T-cell (primary cell): Measurements from ENCODE around the gene MBD1. TPM values are rescaled to one million over a fixed set of nuclear protein-coding genes. Genes with fewer than 3 reads are reported as not detected.
"Not testable (repeated sequence)": the region's sequence is repeated elsewhere in the genome, so short reads cannot be mapped to it uniquely, and the experiment has no call there.

Experiments used
- ATAC-seq, 4 experiments: fragments of 200-7000 bp in 3 of 4; fragments of 150-1000 bp in 1 of 4; cut with Tn5 transposase; replicated peaks in 1 of 4; 1 replicate in 3 of 4; 2 replicates in 1 of 4; pipeline ENCODE4 v1.10.0; 2021; ENCODE audit warnings: moderate library complexity in 3 of 4, mild to moderate bottlenecking in 2 of 4, moderate number of reproducible peaks in 1 of 4
- CTCF ChIA-PET, 2 donors: fragments of 300-600 bp; sonication (Branson Sonifier 250); formaldehyde crosslinking; loops; one replicate each; lab custom pipeline; 2022; ENCODE audit warnings: antibody characterized with exemption in 2 of 2; lab: Charles Lee
- POLR2A ChIA-PET, 2 donors: fragments of 300-600 bp; sonication (Branson Sonifier 250); formaldehyde crosslinking; loops; one replicate each; lab custom pipeline; 2022; ENCODE audit warnings: antibody characterized with exemption in 2 of 2; lab: Charles Lee
- DNase-seq, 35 experiments: peaks; one replicate each; pipeline versions ENCODE4 v3.0.0 to v3.0.0-alpha.2; 2013 to 2023
- H3K27ac ChIP-seq: one replicate; pipeline ENCODE4 v1.5.1; 2013; ENCODE audit warnings: low read length
- H3K27me3 ChIP-seq, 2 experiments: replicated peaks in 1 of 2; 1 replicate in 1 of 2; 2 replicates in 1 of 2; pipeline versions ENCODE4 v1.6.1 to v1.7.0; 2013; ENCODE audit warnings: low read length in 1 of 2, mixed read lengths in 1 of 2; ENCODE audit not compliant: control insufficient read depth in 2 of 2, insufficient read depth in 2 of 2; ENCODE audit errors: extremely low read depth in 1 of 2
- H3K36me3 ChIP-seq, 2 donors: 1 replicate in 1 of 2; 2 replicates in 1 of 2; pipeline versions ENCODE4 v1.6.1 to v1.7.0; 2013; ENCODE audit warnings: low read length in 1 of 2; ENCODE audit not compliant: control insufficient read depth in 2 of 2, insufficient read depth in 1 of 2; ENCODE audit errors: extremely low read depth in 1 of 2
- H3K4me1 ChIP-seq, 2 experiments: 1 replicate in 1 of 2; 2 replicates in 1 of 2; pipeline versions ENCODE4 v1.6.1 to v1.7.0; 2013; ENCODE audit warnings: low read length in 2 of 2, mixed read lengths in 1 of 2; ENCODE audit not compliant: insufficient read depth in 2 of 2, control insufficient read depth in 1 of 2; ENCODE audit errors: extremely low read depth in 1 of 2
- H3K4me3 ChIP-seq, 2 donors: 1 replicate in 1 of 2; 2 replicates in 1 of 2; pipeline versions ENCODE4 v1.5.1 to v1.7.0; 2013; ENCODE audit warnings: mild to moderate bottlenecking in 2 of 2, low read length in 1 of 2, moderate library complexity in 1 of 2; ENCODE audit not compliant: control insufficient read depth in 1 of 2; ENCODE audit errors: extremely low read depth in 1 of 2
- H3K9me3 ChIP-seq: 2 replicates; pipeline ENCODE4 v1.7.0; 2013
- H3K27ac Mint-ChIP-seq, 2 donors: one replicate each; pipeline ENCODE4 v1.8.0; 2020 to 2021; ENCODE audit warnings: mild to moderate bottlenecking in 2 of 2, mixed read lengths in 2 of 2
- H3K27me3 Mint-ChIP-seq, 2 donors: one replicate each; pipeline ENCODE4 v1.8.0; 2021 to 2022; ENCODE audit warnings: mixed read lengths in 2 of 2
- H3K36me3 Mint-ChIP-seq: one replicate; pipeline ENCODE4 v1.8.0; 2021; ENCODE audit warnings: mixed read lengths
- H3K4me1 Mint-ChIP-seq, 3 donors: one replicate each; pipeline ENCODE4 v1.8.0; 2020 to 2022; ENCODE audit warnings: mixed read lengths in 3 of 3, mild to moderate bottlenecking in 1 of 3
- H3K4me3 Mint-ChIP-seq, 3 donors: one replicate each; pipeline ENCODE4 v1.8.0; 2020 to 2022; ENCODE audit warnings: mild to moderate bottlenecking in 3 of 3, mixed read lengths in 3 of 3, moderate library complexity in 3 of 3
- H3K9me3 Mint-ChIP-seq, 3 donors: one replicate each; pipeline ENCODE4 v1.8.0; 2020 to 2022; ENCODE audit warnings: mixed read lengths in 3 of 3
- WGBS: methylation state at CpG from one replicate; pipeline ENCODE4 v1.1.5; 2013; ENCODE audit warnings: missing lambda C conversion rate; ENCODE audit not compliant: insufficient coverage; 5-methylcytosine and 5-hydroxymethylcytosine counted together
- total RNA-seq, 35 experiments: library from RNA in 6 of 35; stranded (reverse) in 6 of 35; fragments of 120-200 nt in 1 of 35; gene quantifications; one replicate each; pipeline versions ENCODE4 v1.2.1 to v1.2.4 and lab custom pipeline; 2013 to 2026

Gene MBD1
- total RNA-seq, 5 donors from 2014 or later (not counting 1 experiment from before 2014, with no cell fraction given), result 98.2 to 151 (median 136) TPM

DNA sequence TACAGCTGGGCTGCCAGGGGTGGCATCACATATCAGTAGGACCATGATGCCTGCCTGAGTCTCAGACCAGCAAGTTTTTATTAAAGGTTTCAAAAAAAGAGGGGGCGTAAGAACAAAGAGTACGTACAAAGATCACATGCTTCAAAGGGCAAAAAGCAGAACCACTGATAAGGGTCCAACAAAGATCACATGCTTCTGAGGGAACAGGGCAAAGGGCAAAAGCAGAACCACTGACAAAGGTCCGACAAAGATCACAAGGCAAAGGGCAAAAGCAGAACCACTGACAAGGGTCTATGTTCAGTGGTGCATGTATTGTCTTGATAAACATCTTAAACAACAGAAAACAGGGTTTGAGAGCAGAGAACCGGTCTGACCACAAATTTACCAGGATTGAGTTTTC is 61.1 kb downstream of the MBD1 start:
- H3K9me3 ChIP-seq, H3K4me3 Mint-ChIP-seq, H3K4me1 ChIP-seq, CTCF ChIA-PET, H3K4me1 Mint-ChIP-seq, H3K27ac Mint-ChIP-seq, H3K36me3 Mint-ChIP-seq, POLR2A ChIA-PET, DNase-seq, ATAC-seq, H3K27ac ChIP-seq, H3K36me3 ChIP-seq, H3K4me3 ChIP-seq: not testable (repeated sequence)
- Mint-ChIP-seq H3K27me3 (peaks cover 22 to 35% of the 10 kb centered on the region in 2 donors), H3K9me3 (peaks cover 0 to 19% (median 10%) of the 10 kb centered on the region in 3 donors)
- WGBS, result 92% methylated on average over 4 of the region's 4 CpGs
- peaks cover 0 to 16% of the 10 kb centered on the region in 2 experiments for H3K27me3 ChIP-seq

Other genes with a start within 250 kb of the MBD1 start
- gene MYO5B, start 86.4 kb downstream of the MBD1 start, total RNA-seq, result under 1 TPM in 3 of 5 donors, not detected in 2; 0.09 to 0.72 (median 0.50) TPM
- 1 to 10 TPM in 2 of 5 donors, under 1 TPM in 2, not detected in 1; 0.56 to 1.2 (median 0.95) TPM for gene CFAP53, start 15.0 kb downstream of the MBD1 start, total RNA-seq
- gene CXXC1, start 6.2 kb upstream of the MBD1 start, total RNA-seq, result 100 to 1,000 TPM; 109 to 216 (median 191) TPM
- gene SKA1, start 93.5 kb upstream of the MBD1 start, total RNA-seq, result 1 to 10 TPM in 2 of 5 donors, under 1 TPM in 3; 0.39 to 1.5 (median 0.70) TPM